B cell (primary cell): ENCODE measurements around the gene ARHGEF39.

ENCODE experiments used
- CTCF ChIP-seq: fragments of 200-600 bp; IDR thresholded peaks from one replicate; pipeline ENCODE4 v1.8.0; 2022; ENCODE audit warnings: antibody characterized with exemption, mild to moderate bottlenecking
- EZH2 ChIP-seq: IDR thresholded peaks from 2 replicates; pipeline ENCODE4 v1.6.1; 2012; ENCODE audit warnings: borderline replicate concordance, low read depth, mild to moderate bottlenecking, moderate library complexity, low read length; ENCODE audit not compliant: insufficient read depth, poor library complexity, severe bottlenecking

GRCh38 chr9:35618854-35619799 lies 45.9 kb downstream of the ARHGEF39 start:
- TF ChIP-seq CTCF, result no peak
- TF ChIP-seq EZH2, result no peak
